GM21360 (cell line): ENCODE results near the gene PTTG1IP.
"Not testable (repeated sequence)": the region's sequence is repeated elsewhere in the genome, so short reads cannot be mapped to it uniquely, and the experiment has no call there.

Source experiments
- ATAC-seq: cut with Tn5 transposase; IDR thresholded peaks from one replicate; pipeline ENCODE4 v1.9.1; 2021; ENCODE audit warnings: mild to moderate bottlenecking, moderate library complexity; ENCODE audit not compliant: unreplicated experiment

Gene PTTG1IP

GRCh38 chr21:44886113-44887075 lies 12.9 kb upstream of the PTTG1IP start:
- ATAC-seq = no peak

GRCh38 chr21:44885615-44886014 lies 12.1 kb upstream of the PTTG1IP start:
- no peak for ATAC-seq

DNA sequence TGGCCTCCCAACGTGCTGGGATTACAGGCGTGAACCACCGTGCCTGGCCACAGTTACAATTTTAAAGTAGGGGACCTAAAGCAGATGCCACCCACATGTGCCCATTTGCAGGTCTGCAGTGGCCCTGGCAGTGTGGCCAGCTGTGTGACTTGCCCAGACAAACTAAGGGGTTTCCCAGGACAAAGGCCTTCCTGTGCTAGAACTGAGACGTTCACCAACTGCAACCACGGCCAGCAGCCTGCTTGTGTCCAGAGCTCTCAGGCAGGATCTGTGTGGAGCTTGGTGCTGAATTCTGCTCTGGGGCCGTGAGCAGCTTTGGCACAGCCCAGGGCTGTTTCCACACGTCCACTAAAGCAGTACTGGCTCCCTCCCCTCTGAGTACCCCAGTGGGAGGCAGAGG lies 10.6 kb upstream of the PTTG1IP start:
- ATAC-seq = no peak

DNA sequence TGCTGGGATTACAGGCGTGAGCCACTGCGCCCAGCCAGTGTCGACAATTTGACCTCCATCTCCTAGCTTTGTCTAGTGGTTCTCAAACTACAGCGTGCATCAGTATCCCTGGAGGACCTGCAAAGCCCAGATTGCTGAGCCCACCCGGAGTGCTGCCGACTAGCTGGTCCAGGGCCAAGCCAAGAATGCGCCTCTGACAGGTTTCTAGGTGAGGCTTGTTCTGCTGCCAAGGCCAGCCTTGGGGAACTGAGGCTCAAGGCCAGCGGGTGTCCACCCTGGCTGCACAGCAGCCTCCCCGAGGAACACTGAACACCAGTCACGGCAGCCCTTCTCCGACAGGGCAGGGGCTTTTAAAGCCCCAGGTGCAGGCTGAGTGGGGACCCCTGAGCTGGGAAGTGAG lies 9.8 kb upstream of the PTTG1IP start:
- no peak for ATAC-seq

DNA sequence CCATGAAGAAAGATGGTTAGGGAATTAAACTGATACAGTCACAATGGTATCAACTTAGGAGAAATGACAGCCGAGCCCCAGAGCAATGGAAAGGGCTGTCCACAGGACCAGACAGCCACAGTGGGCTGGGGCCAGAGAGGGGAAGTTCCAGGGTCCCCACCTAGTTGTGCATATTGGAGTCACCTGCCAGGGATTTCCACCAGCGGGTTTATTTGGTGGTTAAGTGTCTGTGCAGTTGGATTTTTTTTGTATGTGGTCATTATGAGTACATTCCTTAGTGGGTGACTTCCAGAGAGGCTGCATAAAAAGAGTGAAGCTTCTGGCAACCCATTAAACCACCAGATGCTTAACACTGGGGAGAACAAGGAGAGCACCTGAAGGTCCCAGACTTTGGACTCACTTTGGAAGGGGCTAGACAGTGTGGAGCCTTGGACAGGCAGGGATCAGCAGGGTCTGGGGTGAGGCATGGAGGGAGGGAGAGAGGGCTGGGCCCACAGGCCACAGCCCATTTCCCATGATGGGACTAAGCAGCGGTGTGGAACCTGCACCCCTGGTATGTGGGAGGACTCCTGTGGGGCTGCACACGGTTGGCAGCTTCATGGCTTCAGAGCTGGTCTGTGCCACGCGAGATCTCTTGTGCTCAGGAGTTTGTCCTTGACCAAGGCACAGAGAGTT lies 7.8 kb upstream of the PTTG1IP start:
- ATAC-seq = no peak

- ATAC-seq = no peak
Observed at GRCh38 chr21:44880405-44881197, 7.1 kb upstream of the PTTG1IP start.

DNA sequence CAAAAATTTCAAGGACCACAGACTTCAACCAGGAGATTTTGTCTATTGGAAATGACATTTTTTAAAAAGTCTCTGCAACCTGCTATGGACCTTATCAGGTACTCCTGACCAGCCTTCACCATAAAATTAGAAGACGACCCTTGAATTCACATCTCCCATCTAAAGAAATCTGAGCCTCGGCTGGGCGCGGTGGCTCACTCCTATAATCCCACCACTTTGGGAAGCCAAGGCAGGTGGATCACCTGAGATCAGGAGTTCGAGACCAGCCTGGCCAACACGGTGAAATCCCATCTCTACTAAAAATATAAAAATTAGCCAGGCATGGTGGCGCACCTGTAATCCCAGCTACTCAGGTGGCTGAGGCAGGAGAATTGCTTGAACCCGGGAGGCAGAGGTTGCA lies 5.7 kb upstream of the PTTG1IP start:
- ATAC-seq = not testable (repeated sequence)

GRCh38 chr21:44878053-44878982 lies 4.8 kb upstream of the PTTG1IP start:
- ATAC-seq = no peak

DNA sequence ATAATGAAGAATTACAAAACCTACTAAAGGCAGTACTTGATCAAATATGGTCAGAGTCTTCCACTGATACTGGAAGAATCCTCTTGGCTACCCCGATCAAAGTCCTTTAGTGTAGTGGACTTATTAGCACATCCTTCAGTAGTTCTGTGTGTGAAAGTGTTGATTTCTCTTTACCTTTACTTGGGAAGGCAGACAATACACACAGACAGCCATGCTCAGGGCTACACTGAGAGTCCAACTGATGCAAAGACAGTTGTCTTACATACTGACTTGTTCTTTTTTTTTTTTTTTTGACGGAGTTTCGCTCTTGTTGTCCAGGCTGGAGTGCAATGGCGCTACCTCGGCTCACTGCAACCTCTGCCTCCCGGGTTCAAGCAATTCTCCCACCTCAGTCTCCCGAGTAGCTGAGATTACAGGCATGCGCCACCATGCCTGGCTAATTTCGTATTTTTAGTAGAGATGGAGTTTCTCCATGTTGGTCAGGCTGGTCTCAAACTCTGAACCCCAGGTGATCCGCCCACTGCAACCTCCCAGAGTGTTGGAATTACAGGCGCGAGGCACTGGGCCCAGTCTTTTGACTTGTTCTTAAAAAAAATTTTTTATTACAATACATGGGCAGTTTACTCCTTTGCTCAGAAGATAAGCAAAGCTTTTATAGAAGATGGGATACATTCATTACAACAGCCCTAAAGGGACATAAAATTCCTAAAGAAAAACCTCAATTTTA lies 3.5 kb upstream of the PTTG1IP start:
- no peak for ATAC-seq

DNA sequence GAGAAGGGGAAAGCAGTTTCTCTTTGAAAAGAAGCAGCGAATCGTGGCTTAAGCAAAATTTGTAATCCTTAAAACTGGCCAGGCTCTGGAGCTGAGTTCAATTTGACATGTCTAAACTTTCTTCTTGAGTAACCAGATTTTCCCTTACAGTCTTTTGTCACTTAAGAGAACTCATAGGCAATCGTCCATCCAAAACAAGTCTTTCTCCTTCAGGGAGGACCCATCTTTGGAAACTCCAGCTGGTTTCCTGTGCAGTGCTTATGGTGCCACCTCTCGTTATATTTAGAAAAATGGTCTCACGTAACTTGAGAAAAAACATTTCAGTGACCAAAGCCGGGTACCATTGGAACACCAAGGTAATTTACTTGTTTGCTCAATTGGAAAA lies 1.8 kb upstream of the PTTG1IP start:
- ATAC-seq = no peak

GRCh38 chr21:44874497-44875315 lies 1.2 kb upstream of the PTTG1IP start:
- ATAC-seq = no peak

- ATAC-seq = no peak
Observed at GRCh38 chr21:44874240-44874496, 678 bp upstream of the PTTG1IP start.

DNA sequence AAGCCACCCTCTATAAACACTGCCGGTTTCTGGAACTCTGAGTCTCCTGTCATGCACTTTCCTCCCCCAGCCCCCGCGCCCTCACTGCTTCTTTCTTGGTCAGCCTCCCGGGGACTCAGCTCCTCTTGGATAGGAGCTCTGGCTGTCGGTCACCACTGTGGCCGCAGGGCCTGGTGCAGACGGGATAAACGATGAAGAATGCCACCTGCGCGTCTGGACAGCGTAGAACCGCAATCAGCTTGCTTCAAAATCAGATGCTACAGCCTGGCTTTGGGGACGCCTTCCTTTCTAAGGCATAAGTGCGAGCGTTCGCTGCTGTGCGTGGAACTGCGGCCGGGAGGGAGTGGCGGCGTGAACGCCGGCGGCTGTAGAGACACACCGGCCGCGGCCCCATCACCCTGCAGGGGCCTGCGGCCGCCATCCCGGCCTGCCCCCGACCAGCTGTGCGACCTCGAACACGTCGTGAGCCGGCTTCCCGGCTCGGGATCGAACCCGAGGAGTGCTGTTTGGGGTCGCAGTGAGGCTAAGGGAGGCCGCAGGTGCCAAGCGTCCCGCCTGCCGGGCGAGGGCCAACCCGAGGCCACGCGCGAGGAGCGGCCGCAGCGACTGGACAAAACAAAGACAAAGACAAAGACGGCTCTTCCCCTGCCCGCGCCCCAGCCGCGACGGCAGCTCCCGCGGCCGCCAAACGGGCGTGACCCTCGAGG lies 688 bp downstream of the PTTG1IP start:
- ATAC-seq = no peak

DNA sequence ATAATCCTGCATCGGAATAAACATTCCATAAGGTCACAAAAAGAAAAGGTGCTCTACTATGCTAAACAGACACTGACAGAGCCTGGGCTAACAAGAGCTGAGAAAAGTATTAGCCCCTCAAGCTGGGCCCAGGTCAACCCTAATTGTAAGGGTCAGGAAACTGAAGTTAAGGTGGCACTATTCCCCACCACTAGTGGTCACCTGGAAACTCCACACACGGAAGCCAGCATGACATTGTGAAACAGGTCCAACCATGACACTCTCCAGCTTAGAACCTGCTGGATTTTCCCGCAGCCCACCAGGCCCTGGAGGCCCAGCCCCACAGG lies 1.2 kb downstream of the PTTG1IP start:
- no peak for ATAC-seq

- ATAC-seq = no peak
Observed at GRCh38 chr21:44871576-44872269, 1.8 kb downstream of the PTTG1IP start.

GRCh38 chr21:44870748-44871495 lies 2.6 kb downstream of the PTTG1IP start:
- no peak for ATAC-seq
